ENCODE results near the gene HES7.
"Not testable (repeated sequence)": the region's sequence is repeated elsewhere in the genome, so short reads cannot be mapped to it uniquely, and the experiment has no call there.

HES7 gene

DNA sequence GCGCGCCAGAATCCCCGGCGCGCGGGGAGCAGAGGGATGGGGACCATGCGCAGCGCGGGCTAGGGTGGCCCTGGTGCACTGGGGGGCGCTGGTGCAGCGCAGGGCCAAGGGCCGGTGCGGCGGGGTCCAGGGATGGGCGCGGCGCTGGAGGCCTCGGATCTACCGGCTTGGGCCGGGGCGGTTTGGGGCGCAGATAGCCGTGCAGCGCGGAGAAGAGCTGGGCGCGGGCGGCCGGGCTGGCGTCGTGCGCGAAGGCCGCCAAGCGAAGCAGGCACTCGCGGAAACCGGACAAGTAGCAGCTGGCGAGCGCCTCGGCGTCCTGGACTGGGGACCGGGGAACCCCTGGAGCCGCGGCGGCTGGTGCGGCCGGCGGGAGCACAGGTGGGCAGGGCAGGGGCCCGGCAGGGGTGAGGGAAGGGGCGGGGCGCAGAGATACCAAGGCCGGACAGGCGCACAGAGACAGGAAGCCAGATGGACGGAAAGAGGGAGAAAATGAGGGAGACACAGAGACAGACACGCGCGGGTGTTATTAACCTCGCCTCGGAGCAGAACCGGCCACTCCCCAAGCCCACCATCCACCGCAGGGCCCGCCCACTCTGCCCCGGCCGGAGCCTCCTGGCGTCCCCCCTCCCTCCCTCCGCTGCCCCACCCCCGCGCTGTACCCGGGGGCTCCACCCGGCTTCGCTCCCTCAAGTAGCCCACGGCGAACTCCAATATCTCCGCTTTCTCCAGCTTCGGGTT lies 2.1 kb downstream of the HES7 start:
- no peak for DNase-seq

DNA sequence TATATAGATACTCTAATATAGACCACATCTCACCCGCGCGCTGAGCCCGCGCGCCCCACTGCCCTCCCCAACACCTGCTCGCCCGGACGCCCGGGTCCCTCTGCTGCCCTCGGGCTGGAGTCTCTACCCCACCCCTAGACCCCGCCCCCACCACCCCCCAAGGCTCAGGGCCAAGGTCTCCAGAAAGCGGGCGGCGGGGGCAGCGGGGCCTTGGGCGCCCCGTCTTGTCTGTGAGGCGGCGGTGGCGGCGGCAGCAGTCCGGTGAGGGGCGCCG lies 2.6 kb downstream of the HES7 start:
- no peak for DNase-seq

DNA sequence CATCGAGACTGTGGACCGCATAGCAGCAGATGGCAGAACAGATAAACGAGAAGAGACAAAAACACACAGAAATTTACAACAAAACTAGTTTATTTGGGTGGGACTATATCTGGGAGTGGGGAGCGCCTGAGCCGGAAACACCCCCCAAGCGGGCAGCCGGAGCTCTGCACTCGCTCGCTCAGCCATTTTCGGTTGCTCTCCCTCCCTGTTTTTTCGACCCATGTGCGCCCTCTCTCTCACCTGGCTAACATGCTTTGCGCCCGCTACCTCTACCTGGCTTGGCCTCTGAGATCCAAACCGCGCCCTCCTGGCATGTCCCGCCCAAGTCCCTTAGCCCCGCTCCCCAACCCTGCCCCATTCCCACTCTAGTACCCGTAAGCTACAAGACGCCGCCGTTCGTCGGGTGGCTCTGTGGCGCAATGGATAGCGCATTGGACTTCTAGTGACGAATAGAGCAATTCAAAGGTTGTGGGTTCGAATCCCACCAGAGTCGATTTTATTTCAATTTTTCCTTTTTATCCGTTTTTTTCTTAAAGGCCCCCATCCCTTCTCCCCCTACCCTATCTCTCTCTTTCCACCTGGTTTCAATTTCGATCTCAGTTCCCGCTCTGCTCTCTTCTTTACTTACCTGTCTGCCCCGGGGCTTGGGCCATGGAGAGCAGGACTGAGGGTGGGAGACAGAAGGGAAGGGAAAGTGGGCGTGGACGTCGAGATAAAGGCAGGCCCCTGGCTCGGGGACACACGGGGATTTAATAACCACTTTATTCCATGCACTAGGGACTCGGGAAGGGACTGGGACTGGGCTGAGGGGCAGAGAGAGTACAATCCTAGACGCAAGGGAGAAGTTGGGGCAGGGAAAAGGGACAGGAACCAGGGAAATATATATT lies 3.1 kb downstream of the HES7 start:
- DNase-seq: no peak

DNA sequence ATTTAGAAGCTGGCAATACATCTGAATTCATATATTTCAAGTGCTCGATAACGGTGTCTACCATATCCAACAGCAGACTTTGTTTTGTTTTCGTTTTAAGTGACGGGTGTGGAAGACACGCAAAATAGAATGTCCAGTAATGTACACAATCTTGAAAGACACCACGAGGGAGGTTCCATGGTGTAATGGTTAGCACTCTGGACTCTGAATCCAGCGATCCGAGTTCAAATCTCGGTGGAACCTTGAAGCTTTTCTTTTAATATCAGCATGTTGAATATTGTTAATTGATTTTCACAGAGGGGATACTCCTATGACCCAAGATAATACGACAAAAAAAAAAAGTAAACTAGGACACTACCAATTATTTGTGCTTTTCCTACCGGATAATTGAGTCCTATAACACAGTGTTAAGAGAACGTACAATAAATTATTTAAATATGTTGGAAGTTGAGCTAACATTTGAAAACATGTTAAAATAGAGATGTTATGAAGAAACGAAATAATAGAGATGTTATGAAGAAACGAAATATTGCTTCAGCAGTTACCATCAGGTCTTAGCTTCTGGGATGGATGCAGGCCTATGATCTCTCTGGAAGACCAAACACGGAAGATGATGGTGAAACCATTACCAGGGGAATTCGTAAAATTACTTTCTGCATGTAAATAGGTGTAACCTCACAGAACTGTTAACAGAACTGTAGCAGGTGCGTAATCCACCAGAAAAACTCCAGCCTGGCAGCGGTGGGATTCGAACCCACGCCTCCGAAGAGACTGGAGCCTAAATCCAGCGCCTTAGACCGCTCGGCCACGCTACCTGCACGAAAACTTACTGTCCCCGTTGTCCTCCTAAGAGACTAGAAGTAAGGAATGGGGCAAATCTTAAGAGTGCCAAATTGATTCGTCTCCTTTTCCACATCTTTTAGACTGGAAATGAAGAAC lies 4.1 kb downstream of the HES7 start:
- peak; percentile 44 for DNase-seq

DNA sequence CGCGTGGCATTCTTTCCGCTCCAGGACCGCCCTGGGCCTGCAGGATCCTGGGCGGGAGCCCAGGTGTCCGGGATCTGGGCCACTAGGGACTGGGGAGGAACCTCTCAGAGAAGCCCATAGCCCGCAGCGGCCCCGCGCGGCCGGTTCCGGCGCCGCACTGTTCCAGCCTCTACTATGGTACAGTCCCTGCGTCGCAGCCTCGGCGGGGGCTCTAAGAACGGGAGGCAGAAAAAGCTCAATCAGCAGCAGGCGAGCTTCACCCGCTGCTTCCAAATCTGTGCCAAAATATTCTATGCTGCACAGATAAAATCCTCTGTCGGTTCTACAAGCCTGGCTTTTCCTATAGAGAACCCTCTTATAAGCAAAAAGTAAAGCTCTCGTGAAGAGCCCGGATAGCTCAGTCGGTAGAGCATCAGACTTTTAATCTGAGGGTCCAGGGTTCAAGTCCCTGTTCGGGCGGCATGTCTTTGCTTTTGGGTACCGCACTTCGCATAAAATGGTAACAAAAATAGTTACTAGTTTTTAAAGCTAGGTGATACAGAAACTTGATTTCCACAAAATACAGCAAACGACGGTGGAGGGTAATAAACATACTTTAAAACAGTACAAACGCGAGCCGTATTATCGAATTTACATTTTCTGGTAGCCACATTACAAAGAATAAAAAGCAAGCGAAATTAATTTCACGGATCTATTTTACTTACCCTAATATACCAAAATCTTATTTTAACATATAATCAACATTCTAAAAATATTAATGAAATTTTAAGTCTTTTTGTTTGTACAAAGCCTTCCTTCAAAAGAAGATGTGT lies 4.9 kb downstream of the HES7 start:
- peak; percentile 46 for DNase-seq

DNA sequence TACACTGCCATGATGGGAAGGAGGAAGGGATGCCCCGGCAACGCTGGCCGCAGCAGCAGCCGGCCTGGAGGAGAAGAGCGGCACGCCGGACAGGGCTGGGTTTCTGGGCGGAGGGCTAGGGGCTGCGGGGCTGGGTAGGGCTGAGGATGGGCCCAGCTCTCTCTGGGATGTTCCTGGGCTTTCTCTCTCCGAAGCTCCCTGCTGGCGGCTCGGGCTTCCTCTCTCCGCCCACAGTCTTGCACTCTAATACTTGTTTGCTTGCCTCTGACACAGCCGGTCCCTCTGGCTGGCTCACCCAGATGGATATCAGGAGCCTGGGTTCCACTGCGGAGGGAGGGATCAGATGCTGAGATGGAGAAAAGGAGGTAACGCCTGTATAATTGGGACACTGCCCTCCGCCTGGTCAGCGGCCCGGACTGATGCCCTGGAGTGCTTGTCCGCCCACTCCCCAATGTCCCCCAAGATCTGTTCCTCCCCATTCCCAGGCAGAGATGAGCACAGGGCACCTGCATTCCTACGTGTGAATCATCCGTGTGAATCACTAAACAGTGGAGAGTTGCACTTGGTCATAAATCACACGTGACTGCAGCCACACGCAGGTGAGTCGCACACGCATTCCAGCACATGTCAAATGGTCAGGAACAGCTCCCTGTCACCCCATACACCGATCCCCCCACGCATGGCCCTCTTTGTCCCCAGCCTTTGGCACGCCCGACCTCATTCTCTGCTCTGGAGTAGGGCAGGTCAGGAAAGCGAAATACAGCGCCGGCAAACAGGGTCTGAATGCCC lies 5.7 kb downstream of the HES7 start, which contains the start of gene ALOXE3:
Gene ALOXE3, minus strand, starts transcription at position 535 of the 789 bp plus-strand sequence. Its CDS starts 524 bp downstream, at position 11.
- DNase-seq: no peak

DNA sequence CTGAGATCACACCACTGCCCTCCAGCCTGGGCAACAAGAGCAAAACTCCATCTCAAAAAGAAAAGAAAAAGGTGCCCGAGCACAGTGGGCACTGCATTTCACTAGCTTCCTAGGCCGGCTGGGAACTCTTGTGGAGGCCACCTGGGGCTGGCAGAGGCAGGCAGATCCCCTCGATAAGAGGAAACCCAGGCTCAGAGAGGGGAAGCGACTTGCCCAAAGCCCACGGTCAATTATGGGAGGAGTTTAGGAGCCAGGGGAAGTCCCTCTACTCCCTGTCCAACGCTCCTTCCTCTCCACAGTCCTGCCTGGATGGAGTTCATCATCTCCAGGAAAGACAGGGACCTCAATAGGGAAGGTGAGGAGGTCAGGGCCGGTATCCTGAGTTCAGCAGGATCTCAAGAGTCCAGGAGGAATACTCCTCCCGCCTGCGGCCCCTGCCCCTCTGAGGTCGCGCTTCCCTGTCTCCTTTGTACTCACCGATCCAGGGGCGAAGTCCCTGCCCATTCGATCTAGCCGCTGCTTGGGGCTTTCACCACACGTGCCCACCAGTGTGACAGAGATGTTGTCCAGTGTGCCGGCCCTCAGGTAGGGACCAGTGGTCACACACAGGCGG lies 6.4 kb downstream of the HES7 start:
- DNase-seq: no peak

DNA sequence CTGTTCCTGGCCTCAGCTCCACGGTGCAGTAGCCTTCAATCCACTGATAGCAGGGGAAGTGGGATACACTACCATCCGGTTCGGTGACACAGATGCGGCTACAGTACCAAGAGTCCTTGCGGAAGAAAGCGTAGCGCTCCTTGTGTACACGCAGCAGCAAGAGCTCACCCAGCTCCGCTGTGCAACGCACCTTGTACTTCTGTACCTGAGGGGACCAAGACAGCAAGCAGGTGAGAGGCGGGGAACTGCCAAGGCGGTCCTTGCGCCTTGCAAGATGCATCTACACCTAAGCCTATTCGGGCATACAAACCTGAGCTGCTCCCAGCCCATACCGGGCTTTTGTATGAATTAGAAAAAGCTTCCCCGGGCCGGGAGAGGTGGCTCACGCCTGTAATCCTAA lies 7.1 kb downstream of the HES7 start:
- no peak for DNase-seq

DNA sequence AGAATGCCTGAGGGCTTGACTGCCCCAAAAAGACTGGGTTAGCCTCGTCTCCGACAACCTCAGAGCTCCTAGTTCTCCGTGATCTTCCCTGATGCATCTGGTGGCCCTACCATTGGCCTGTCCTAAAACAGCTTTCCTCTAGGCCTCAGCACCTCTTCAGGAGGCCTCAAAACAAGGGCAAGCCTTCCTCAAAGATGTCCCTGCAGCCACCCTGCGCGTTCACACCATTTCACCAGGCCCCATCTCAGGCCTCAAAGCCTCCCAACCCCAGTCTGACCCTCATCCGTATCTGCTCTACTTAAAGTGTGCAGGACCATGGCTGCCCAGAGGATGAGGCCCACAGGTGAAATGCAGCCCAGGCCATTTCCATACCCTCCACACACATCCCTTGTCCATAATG lies 13.0 kb downstream of the HES7 start:
- DNase-seq: no peak

DNA sequence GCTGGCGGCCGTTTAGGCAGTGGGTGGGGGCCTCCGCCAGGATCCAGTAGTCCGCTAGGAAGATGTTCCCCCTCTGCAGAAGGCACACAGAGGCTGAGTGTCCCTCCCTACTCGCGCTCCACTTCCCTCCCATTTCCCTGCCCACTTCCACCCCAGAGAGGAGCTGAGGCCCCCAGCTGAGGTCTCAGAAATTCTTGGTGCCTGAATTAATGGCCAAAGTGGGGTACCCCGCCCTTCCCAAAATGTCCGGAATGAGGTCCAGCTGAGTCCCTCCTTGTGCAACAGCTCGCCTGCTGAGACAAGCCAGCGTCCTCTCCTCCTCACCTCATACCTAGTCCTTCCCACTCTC lies 13.5 kb downstream of the HES7 start:
- DNase-seq: no peak

DNA sequence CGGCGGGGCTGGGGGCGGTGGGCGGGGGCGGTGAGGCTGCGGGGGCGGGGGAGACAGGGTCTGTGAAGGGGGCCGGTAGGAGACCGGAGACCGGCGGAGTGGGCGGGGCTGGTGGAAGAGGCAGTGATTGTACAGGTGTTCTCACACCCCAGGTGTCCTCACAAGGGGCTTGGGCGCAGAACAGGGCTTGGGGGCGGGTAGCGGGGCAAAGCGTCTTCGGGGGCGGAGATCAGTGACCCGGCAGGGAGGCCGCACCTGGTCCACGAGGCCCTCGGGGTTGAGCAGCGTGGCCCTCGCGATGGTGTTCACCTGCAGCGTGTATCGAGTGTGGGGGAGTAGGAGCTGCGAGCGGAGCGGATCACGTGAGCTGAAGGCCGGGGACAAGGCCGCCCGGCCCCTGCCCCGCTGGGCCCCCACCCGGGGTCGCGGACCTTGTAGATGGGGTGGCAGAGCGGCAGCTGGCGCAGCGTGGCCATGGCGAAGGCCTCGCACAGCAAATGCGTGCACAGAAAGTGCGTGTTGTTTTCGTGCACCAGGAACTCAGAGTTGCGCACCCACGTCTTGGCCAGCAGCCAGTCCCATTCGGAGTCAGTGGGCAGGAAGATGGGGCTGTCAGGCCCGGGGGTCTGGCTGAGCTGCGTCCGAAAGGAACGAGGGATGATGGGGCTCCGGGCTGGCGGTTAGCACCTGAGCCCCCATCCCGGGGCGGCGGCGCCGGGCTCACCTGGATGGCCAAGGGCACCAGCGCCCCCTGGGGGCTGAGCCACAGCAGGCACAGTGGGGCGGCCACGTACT lies 14.0 kb downstream of the HES7 start:
- no peak for DNase-seq

DNA sequence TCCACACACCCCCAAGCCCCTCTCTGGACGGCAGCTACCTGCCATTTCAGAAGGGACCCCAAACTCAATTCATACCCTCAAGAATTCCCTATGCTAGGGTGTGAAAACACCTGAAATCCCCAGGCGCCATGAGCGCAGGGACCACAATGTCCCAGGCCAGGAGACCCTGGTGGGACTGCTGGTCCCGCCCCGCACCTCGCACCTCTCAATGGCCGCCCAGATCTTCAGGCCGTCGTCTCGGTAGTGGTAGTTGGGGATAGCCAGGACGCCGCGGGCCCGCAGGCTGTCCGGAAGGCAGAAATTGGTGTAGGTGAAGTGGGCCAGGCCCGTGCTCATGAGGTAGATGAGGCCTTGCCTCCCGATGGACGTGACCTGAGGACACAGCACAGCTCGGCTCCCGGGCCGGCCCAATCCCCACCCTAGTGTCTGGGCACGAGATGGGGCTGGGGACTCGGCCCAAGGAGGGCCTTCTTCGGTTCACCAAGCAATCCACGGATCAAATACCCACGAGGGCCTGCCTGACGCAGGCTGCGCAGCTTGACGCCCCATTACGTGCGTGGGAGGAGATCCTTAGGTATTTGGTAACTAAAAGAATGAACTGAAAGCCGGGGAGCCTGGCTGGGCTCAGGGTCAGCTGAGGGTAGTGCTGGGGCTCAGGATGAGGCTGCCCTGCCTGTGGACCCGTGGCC lies 14.8 kb downstream of the HES7 start:
- DNase-seq: no peak

DNA sequence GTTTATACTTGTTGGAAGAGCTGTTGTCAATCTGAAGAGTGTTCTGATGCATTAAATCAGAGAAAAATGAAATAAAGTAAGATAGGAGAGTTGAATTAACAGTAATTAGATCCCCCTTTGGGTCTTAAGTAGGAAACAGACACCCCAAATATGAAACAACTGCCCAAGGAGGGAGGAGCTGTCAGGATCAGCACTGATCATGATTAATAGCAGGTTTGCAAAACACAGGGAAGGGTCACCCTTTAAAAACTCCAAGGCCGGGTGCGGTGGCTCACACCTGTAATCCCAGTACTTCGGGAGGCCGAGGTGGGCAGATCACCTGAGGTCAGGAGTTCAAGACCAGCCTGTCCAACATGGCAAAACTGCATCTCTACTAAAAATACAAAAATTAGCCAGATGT lies 16.9 kb downstream of the HES7 start:
- DNase-seq: not testable (repeated sequence)

DNA sequence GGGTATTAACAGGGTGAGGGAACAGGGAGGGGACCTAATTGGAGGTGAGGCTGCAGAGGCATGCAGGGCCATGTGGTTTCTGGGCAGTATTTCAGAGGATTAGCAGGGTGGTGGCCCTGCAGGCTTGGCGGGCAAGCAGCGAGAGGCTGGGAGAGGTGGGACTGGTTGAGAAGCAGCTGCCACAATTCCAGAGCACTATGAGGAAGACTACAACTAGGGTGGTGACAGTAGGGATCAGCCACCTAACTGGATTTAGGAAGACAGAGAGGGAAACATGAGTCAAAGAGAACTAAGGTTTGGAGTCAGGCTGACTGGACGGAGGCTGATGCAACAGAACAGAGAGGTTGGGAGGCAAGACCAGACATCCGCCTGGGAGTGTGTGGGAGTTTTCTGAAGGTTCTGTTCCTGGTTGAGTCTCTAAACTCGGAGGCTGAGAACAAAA lies 17.9 kb downstream of the HES7 start:
- no peak for DNase-seq

DNA sequence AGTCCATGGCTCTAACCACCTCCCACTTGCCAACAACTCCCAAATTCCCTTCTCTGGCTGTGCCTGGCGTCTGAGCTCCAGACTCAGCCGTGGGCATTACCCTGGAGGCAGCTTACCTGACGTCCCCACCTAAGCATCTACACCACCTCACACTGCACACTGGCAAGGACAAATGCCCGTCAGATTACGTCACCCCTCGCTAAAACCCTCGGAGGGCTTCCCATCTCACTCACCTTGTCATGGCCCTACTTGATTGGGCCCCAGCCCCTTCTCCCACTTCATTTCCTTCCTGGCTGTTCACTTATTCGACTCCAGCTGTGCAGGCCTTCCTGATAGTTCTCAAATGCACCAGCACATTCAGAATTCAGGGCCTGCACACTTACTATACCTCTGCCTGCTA lies 19.0 kb downstream of the HES7 start:
- no peak for DNase-seq

DNA sequence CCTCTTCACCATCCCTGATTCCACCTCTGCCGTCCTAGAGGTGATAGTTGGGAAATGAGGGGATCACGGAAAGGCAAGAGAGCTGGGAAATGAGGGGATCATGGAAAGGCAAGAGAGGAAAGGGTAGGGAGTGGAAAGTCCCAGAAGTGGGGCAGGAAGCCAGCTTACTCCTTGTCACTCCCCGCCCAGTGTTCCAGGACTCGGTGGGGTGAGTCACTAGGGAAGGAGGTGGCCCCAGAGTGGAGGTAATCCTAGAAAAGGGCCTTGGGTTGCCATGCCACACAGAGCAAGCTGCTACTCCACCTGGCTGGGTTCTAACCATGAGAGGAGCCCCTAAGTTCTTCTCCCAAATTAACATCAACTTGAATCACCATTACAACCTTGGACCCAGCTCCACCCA lies 20.4 kb downstream of the HES7 start:
- no peak for DNase-seq

DNA sequence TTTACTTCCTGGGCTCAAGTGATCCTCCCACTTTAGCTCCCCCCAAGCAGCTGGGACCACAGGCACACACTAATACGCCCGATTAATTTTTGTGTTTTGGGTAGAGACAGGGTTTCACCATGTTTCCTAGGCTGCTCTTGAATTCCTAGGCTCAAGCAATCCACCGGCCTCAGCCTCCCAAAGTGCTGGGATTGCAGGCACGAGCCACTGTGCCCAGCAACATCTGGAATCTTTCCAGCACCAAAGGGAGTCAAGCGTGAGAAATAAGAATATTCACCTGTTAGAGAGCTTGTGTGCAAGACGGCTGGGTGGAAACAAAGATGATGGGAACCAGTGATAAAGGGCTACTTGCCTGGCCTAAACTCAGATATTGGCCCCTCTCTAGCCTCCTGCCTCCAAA lies 22.2 kb downstream of the HES7 start:
- DNase-seq: no peak

DNA sequence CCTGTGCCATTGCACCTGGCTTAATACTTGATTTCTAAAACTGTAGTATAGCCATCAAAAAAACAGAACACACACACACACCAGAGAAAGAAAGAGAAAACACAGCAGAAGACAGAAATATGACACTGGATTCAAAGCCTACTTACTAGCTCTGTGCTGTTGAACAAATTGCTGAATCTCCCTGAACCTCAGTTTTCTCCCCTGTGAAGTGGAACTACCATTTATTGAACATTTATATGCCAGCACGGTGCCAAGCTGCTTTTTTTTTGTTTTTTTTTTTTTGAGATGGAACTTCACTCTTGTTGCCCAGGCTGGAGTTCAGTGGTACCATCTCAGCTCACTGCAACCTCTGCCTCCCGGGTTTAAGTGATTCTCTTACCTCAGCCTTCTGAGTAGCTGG lies 23.1 kb downstream of the HES7 start:
- no peak for DNase-seq

DNA sequence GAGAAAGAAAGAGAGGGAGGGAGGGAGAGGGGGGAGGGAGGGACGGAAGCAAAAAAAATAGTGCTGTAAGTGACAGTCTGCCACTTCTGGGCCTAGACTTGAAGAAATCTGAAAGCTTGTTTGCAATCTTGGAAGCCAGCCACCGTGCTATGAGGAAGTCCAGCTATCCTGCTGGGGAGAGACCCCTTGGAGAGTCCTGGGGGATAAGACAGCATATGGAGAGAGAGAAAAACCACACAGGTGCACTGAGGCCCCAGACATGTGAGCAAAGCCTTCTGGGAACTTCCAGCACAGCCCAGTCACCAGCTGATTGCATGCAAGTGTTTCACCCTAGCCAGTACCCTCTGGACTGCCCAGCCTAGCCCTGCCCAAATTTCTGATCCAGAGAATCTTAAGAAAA lies 23.8 kb downstream of the HES7 start:
- no peak for DNase-seq

DNA sequence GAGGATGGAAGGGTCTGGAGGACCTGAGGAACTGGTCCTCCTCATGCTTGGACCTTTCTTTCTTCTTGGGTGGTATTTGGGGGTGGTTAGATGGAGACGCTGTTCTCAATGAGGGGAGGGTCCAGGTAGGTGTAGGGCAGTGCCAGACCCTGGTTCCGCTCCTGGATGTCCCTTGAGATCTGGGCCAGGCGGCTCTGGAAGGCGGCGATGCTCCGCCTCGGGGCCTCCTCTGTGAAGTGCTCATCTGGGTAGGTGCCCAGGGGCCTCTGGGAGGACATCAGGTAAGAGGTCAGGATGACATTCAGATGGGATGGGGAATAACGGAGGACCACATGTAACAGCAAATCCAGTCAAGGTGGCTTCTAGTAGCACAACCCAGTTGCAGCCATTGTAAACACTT lies 27.4 kb downstream of the HES7 start:
- DNase-seq: no peak
